Posterior cingulate gyrus (tissue), 11 donors: ENCODE results near the gene CTSK.

Source experiments
- DNase-seq, 10 donors: peaks; one replicate each; pipeline versions ENCODE4 v3.0.0 to v3.0.0-alpha.2; 2020 to 2021; ENCODE audit warnings: mixed read lengths in 3 of 10
- intact Hi-C: fragments of 100-400 bp; cut with DNase I; formaldehyde crosslinking; loops from one replicate; pipeline ENCODE4 v1.15.1; 2023

The CTSK gene

DNA sequence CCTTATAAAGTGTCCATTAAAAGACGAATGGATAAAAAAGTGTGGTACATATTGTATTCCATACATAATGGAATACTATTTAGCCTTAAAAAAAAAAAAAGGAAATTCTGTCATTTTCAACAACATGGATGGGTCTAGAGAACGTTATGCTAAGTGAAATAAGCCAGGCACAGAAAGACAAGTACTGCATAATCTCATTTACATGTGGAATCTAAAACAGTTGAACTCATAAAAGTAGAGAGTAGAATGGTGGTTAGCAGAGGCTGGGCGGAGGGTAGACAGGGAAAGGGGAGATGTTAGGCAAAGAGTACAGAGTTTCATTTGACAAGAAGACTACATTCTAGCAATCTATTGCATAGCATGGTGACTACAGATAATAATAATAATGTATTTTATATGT lies 45.0 kb downstream of the CTSK start:
- intact Hi-C loops = no loop called here
- no peak for DNase-seq

DNA sequence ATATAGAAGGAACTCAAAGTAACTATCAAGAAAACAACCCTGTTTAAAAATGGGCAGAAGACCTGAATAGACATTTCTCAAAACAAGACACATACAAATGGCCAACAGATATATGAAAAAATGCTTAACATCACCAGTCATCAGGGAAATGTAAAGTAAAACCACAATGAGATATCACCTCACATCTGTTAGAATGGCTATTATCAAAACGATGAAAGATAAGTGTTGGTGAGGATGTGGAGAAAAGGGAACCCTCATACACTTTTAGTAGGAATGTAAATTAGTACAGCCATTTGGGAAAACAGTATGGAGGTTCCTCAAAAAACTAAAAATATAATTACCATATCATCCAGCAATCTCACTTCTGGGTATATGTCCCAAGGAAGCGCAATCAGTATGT lies 45.5 kb downstream of the CTSK start:
- intact Hi-C loops = no loop called here
- DNase-seq = no peak

DNA sequence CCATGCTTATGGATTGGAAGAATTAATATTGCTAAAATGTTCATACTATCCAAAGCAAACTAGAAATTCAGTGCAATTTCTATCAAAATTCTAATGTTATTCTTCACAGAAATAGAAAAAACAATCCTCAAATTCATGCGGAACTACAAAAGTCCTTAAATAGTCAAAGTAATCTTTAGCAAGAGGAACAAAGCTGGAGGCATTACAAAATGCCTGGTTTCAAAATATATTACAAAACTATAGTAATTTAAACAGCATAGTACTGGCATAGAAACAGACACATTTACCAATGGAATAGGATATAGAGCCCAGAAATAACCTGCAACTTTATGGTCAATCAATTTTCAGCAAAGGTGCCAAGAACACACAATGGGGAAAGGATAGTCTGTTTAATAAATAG lies 46.3 kb downstream of the CTSK start:
- no peak for DNase-seq
- intact Hi-C loops = no loop called here

DNA sequence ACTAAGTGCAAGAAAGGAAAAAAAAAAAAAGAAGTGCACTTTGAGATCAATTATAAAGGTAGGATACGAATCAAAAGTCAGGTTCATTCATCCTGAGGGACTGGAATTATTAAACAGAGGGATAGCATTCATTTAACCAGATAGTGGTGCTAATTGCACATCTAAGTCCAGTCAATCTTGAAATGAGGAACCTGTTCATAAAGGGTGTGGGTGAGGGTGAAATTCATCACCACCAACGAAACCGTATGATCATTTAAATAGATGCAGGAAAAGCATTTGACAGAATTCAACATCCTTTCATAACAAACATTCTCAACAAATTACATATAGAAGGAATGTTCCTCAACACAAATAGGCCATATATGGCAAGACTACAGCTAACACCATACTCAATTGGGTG lies 48.0 kb downstream of the CTSK start:
- intact Hi-C loops = no loop called here

DNA sequence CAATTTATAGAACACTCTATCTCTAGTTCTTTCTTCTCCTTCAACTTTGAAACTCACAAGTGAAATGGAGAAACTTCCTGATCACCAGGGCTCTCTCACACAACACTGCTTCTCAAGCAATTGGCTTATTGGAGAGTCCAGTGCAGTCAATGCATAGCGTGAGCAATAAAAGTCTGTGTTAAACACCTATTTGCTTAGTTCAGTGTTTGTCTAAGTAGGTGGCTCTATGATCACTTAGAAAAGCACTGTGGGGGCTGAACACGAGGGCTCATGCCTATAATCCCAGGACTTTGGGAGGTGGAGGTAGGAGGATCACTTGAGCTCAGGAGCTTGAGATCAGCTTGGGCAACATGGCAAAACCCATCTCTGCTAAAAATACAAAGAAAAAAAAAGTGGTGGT lies 54.6 kb downstream of the CTSK start:
- DNase-seq = no peak
- intact Hi-C loops = no loop called here

More for the DNA sequence above, 48.0 kb downstream of the CTSK start:
- DNase-seq = no peak

DNA sequence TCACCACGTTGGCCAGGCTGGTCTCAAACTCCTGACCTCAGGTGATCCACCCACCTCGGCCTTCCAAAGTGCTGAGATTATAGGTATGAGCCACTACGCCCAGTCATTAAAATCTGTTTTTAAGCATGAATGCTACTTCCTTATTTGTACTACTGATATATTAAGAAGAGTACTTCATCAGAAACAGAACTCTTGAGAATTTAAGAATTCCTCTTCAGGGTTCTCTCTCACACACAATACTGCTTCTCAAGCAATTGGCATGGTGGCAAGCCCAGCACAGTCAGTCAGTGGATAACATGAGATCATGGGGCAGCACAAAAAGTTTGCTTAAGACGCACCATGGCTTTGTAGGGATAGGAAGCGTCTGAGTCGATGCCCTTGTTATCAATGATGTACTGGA lies 56.6 kb downstream of the CTSK start:
- intact Hi-C loops = no loop called here

DNA sequence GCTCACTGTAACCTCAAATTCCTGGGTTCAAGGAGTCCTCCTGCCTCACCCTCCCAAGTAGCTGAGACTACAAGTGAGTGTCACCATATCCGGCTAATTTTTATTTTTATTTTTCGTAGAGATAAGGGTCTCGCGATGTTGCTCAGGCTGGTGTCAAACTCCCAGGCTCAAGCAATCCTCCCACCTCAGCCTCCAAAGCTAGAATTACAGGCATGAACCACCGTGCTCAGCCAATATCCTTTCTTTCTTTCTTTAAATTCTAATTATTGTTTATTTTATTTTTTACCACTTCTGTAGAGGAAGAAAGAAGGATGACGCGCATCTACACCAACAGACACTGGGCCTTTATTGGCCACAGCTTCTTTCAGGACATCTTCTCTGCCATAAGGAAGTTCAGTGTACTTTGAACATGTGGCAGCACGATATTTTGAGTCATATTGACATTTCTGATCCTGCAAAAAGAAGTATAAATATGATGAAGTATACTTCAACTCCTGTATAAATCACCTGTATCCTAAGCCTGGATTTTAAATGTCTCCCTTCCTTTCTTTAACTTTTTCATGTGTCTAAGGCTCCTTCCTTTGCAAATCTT lies 58.2 kb downstream of the CTSK start:
- DNase-seq = no peak
- intact Hi-C loops = no loop called here

More for the DNA sequence above, 56.6 kb downstream of the CTSK start:
- no peak for DNase-seq

DNA sequence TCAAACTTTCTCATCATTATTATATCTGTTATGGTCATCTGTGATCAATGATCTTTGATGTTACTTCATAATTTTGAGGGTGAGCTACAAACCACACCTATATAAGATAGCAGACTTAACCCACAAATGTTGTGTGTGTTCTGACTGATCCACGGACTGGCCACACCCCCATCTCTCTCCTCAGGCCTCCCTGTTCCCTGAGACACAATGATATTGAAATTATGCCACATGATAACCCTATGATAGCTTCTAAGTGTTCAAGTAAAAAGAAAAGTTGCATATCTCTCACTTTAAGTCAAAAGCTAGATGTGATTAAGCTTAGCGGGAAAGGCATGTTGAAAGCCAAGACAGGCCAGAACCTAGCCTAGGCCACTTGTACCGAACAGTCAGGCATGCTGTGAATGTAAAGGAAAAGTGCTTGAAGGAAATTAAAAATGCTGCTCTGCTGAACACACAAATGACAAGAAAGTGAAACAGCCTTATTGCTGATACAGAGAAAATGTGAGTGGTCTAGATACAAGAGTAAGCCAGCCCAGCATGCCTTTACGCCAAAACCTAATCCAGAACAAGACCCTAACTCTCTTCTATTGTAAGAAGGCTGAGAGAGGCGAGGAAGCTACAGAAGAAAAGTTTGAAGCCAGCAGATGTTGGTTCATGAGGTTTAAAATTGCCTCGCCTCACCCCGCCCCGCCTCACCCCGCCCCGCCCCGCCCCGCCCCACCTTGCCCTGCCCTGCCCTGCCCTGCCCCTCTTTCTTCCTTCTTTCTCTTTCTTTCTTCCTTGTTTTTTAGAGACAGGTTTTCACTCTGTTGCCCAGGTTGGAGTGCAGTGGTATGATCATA lies 59.0 kb downstream of the CTSK start:
- intact Hi-C loops = no loop called here

More for the DNA sequence above, 59.0 kb downstream of the CTSK start:
- DNase-seq = no peak
